Measurements from ENCODE around the gene UCMA.
"Not testable (repeated sequence)": the region's sequence is repeated elsewhere in the genome, so short reads cannot be mapped to it uniquely, and the experiment has no call there.

Gene UCMA

DNA sequence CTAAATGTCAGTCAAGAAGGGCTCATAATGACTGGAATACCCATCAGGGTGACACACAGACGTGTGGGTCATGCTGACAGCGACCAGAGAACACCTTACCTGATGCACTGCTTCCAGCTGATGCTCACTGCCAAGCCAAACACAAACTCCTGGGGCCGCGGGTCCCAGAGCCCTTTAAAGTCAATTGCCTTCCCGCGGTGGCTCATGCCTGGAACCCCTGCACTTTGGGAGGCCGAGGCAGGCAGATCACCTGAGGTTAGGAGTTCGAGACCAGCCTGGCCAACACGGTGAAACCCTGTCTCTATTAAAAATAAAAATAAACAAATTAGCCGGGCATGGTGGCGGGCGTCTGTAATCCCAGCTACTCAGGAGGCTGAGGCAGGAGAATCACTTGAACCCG, 562 bp upstream of the UCMA start:
- in situ Hi-C loops (cut with MboI; ENCODE audit: low sequenced_read_pairs) = not testable (repeated sequence)

DNA sequence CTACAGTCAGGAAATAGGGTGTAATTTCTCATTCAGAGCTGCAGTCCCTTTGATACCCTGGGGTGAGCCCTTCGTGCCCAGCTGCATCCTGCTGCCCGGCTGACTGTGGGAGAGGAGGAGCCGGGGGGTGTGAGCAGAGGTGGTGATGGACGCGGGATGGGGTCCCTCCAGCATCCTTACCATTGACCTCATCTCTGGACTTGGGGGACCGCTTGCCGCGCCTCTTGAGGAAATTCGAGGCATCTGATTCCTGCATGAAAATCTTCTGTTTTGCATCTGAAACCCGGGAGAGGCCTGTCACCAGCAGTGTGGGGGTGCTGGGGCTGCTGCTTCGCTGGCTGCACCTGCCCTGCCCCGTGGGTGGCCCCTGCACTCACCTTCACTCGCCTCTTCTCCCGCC, 816 bp downstream of the UCMA start:
- in situ Hi-C loops (cut with MboI; ENCODE audit: low sequenced_read_pairs) = no loop called here

DNA sequence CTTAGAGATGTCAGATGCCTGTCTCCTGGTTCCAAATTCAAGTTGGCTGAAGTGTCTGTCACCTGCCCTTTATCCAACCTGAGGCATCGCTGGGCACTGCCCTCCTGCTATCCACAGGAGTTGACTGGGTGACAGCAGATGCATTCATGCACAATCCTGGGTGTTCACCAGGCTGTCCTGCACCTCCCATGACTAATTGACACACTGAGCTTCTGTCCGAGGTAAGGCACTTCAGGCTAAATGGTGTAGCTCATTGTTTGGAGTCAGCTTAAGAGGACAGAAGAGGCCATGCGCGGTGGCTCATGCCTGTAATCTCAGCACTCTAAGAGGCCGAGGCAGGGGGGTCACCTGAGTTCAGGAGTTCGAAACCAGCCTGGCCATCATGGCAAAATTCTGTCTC, 2.4 kb downstream of the UCMA start:
- in situ Hi-C loops (cut with MboI; ENCODE audit: low sequenced_read_pairs) = no loop called here

DNA sequence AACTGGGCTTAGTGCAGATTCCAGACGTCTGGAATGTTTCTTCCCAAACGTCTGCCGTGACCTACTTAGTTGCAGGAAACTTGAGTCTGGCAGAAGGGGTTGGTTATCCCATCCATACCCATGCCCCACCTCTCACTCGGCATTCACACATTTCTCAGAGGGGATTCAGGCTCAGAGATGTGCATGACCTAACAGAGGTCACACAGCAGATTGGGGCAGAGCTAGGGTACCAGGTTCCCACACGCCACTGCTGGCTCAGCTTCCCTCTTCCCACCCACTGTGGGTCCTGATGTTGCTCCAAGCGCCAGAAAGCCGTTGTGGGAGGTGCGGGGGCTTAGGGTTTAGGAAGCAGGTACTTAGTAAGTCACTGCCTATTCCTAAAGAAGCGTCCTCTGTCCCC, 3.0 kb downstream of the UCMA start:
- in situ Hi-C loops (cut with MboI; ENCODE audit: low sequenced_read_pairs) = no loop called here

DNA sequence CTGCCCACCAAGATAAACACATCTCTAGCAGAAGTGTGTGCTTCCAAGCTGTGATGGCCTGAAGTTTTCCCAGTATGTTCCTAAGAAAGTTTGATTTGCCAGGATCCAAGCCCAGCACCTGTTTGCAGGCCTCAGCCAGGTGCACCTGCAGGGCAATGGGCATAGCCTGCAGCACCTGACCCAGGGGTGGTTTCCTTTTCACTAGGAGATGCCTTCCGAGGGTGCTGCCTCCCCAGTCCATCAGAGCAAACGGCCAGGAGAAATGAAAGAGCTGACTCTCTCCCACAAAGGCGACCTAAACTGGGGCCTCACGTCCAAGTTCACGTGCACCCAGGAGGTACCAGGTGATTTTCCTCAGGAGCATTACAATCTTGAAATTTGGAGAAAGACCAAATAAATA, 7.1 kb downstream of the UCMA start:
- in situ Hi-C loops (cut with MboI; ENCODE audit: low sequenced_read_pairs) = no loop called here

DNA sequence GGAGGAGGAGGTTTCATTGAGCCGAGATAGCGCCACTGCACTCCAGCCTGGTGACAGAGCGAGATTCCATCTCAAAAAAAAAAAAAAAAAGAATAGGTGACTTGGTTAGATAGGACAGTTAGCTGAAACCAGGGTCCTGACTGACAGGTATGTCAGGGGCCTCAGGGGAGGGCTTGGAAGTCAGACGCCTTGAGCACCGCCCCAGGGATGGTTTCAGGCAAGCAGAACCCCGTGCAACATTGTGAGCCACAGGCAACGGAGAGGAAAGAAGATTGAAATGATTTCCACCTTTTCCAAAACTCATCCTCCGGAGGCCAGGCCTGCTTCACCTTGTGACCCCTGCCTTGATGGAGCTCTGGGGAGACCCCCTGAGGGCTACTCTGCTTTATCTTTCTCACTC, 8.6 kb downstream of the UCMA start:
- in situ Hi-C loops (cut with MboI; ENCODE audit: low sequenced_read_pairs) = no loop called here

DNA sequence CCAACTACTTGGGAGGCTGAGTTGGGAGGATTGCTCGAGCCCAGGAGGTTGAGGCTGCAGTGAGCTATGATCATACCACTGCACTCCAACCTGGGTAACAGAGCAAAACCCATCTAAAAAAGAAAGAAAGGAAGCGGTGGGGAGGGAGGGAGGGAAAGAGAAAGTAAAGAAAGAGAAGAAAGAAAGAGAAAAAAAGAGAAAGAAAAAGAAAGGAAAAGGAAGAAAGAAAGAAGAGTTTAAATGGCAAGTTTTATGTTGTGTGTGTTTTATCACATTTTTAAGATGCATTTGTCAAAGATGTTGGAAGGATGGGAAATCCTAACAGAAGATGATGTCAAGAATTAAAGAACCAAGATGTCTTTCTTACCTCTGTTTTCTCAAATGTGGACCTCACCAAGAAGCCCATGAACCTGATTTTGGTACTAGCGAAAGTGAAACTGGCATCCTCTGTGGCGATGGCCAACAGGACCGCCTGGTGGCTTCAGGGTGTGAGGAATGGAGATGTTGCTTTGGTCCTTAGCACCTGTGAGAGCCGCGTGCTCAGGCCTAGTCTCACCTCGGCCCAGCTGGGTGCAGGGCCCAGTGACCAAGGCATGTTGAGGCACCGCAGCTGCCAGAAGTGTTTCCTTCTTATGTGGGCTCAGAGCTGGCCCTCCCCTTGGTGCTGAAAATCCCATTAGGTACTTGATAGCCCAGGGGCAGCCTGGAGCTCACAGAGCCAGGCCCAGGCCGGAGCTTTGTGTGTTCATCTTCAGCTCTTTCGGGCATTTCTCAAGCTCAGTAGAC, 9.8 kb downstream of the UCMA start:
- in situ Hi-C loops (cut with MboI; ENCODE audit: low sequenced_read_pairs) = no loop called here

DNA sequence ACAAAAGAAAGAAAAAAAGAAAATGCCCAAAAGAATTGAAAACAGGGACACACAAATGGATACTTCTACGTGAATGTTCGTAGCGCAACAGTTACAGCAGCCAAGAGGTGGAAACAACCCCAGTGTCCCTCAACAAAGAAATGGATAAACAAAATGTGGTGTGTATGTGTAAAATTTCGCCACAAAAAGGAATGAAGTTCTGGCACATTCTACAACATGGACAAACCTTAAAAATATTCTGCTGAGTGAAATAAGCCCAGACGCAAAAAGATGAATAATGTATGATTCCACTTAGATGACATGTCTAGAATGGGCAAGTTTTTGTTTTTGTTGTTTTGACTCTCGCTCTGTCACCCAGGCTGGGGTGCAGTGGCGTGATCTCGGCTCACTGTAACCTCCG, 10.9 kb downstream of the UCMA start:
- in situ Hi-C loops (cut with MboI; ENCODE audit: low sequenced_read_pairs) = no loop called here

DNA sequence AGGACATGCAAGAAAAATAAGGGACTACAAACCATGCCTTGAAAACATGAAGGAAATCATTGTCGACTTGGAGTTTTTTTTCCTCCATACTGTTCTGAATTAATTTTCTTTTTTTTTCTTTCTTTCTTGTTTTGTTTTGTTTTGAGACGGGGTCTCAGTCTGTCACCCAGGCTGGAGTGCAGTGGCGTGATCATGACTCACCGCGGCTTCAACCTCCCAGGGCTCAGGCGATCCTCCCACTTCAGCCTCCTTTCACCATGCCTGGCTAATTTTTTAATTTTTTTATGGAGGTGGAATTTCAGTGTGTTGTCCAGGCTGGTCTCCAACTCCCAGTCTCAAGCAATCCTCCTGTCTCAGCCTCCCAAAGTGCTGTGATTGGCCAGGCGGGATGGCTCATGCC, 11.6 kb downstream of the UCMA start:
- in situ Hi-C loops (cut with MboI; ENCODE audit: low sequenced_read_pairs) = no loop called here

DNA sequence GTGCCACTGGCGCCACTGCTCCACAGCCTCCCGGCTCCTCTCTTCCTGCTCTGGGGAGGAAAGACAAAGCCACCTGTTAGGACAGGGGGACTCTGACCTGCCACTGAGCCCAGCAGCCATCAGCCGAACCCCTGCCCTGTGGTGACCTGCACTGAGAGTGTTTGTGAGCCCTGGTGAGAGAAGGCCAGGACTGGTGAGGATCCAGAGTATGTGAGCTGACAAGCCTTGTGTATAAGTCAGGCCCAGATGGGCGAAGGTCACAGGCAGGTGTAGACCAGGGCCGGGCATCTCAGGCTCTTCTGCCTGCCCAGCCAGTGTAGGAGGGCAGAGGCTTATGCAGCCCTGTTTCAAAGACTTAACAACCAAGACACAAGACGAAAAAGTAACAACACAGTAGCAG, 12.0 kb downstream of the UCMA start:
- in situ Hi-C loops (cut with MboI; ENCODE audit: low sequenced_read_pairs) = no loop called here

DNA sequence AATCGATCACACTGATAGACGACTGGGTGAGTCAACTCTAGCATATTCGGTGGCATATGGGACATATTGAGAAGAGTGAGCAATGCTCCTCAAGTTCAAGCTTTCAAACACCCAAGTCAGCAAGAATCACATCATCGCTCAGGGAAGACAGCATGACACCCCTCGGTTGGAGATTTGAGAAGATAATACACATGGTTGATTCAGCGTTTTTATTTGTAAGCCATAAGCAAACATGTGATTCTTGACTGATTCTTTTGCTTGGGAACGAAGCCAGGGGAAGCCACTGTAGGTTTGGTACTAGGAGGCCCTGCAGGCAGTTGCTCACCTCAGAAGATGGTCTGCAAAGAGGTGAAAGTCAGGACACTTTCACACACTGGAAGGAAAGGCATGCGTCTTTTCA, 12.6 kb downstream of the UCMA start:
- in situ Hi-C loops (cut with MboI; ENCODE audit: low sequenced_read_pairs) = no loop called here

DNA sequence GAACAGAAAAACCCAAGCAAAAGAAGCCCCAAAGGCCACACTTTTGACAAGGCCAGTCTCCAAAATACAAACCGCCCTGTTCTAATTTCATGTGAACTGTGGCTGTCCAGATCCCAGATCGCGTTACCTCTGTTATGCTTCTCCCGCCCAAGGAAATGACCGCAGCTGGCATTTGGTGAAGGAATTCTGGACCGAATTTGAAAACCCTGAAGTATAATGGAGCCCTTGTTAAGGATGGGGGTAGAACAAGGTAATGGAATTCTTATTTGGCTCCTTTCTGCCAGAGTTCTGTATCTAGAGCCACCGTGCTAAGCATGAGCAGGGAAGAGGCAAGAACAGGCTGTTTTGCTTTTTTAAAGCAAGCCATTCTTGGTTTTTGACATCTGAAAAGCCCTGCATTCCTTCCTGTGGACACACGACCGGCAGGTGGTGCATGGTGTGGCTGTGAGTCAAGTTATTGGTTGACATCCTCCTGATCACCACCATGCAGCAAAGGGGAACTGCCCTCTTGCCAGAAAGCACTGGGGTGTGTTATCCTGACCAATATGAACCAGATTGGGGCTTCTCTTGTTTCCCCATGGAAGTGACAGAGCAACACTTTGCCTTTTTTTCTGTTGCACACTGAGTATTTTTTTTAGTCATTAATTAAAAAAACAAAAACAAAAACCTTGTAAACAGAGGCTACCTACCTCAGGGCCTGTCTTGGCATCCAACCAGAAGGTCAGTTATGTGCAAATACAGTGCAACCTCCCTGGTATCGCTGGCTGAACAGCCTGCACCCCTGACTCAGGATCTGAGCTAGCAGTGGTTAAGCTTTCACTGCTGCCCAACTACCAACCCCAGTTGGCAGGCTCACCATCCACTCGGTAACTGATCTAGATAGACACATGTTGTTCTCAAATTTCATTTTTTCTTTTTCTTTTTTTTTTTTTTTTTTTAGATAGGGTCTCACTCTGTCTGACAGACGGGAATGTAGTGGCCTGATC, 14.2 kb downstream of the UCMA start:
- in situ Hi-C loops (cut with MboI; ENCODE audit: low sequenced_read_pairs) = no loop called here

DNA sequence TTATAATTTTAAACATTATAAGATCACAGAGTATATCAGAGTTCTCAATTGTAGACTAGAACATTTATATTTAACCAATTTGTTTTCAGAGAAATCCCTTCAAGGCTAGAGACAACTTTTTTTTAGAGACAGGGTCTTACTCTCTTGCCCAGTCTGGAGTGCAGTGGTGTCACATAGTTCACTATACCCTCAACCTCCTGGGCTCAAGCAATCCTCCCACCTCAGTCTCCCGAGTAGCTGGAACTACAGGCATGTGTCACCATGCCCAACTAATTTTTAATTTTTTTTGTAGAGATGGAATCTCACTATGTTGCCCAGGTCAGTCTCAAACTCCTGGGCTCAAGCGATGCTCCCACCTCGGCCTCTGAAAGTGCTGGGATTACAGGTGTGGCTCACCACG, 15.3 kb downstream of the UCMA start:
- in situ Hi-C loops (cut with MboI; ENCODE audit: low sequenced_read_pairs) = no loop called here

DNA sequence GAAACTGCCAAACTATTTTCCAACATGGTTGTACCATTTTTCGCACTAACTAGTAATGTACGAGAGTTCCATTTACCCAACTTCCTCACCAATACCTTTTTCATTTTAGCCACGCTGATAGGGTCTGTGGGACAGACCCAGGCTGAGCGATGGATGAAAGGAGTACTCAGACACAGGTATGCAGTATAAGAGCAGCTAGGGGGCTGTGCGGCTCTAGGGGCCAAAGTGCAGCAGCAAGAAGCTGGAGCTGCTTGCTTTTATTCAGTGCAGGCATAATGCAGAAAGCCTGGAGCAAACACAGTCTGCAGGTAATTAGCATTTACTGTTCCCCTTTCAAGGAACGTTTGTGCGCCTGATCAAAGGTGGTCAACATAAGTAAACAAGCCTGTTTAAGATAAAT, 21.0 kb downstream of the UCMA start:
- in situ Hi-C loops (cut with MboI; ENCODE audit: low sequenced_read_pairs) = no loop called here

DNA sequence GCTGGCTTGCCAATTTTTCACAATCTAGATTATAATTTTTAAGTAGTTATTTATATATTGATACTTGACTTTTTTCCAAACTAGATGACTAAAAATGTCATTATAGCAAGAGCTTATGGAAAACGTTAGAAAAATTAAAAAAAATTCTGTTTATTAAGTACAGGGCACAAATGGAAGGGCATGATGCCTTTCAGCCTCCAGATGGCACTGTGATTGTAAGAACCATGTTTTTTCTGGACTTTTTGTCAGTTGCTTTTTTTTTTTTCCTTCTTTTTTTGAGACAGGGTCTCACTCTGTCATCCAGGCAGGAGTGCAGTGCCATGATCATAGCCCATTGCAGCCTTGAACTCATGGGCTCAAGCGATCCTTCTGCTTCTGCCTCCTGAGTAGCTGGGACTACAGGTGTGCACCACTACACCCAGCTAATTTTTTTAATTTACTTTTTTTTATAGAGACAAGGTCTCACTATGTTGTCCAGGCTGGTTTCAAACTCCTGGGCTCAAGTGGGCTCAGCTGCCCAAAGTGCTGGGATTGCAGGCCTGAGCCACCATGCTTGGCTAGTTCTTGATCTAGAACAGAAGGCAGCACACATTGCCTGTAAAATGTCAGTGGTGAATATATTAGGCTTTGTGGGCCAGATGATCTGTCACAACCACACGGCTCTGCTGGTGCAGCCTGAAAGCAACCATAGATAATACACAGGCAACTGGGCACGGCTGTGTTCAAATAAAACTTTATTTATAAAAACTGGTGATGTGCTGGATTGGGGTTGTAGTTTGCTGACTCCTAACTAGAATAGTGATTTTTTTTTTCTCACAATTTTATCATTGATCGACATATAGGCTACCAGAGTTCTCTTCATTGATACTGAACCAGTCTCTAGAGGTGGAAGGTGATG, 27.4 kb downstream of the UCMA start:
- in situ Hi-C loops (cut with MboI; ENCODE audit: low sequenced_read_pairs) = no loop called here

DNA sequence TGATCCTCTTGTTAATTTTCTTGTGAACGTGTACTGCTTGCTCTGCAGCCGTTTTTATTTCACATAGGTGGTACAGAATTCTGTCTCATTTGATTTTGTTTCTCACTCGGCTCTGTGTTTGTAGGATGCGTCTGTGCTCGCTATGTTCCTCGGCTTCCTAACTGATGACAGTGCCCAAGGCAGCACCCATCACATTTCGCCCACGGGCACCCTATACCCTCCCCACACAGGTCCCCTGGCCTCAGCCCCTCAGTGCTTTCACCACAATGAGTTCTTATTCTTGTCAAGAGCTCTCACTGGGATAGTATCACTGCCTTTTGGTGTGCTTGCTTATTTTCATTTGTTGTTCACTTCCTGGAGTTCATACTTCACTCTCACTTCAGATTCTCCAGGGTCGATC, 28.1 kb downstream of the UCMA start:
- in situ Hi-C loops (cut with MboI; ENCODE audit: low sequenced_read_pairs) = no loop called here

DNA sequence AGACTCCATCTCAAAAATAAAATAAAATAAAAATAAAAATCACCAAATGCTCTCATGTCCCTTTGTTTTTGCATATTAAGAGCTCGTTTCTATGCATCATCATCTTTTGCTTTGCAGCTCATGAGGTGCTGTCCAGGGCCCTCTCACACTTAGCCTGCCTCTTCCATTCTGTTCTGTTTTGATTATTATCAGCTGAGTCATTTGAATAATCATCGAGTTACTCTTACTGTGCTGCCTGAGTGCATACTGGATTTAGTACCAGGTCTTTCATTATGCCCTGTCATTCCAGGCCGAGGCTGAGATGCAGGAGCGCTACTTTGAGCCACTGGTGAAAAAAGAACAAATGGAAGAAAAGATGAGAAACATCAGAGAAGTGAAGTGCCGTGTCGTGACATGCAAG, 33.0 kb downstream of the UCMA start:
- in situ Hi-C loops (cut with MboI; ENCODE audit: low sequenced_read_pairs) = no loop called here

DNA sequence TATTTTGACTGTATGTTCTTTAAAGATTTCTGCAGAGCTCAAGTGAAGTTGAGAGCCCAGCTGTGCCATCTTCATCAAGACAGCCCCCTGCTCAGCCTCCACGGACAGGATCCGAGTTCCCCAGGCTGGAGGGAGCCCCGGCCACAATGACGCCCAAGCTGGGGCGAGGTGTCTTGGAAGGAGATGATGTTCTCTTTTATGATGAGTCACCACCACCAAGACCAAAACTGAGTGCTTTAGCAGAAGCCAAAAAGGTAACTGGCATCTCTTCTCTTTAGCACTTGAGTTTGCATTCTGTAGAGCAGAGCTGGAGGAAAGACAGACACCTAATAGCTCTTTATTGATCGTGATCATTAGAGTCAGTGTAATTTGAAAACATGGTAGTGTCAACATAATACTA, 39.2 kb downstream of the UCMA start:
- in situ Hi-C loops (cut with MboI; ENCODE audit: low sequenced_read_pairs) = no loop called here

DNA sequence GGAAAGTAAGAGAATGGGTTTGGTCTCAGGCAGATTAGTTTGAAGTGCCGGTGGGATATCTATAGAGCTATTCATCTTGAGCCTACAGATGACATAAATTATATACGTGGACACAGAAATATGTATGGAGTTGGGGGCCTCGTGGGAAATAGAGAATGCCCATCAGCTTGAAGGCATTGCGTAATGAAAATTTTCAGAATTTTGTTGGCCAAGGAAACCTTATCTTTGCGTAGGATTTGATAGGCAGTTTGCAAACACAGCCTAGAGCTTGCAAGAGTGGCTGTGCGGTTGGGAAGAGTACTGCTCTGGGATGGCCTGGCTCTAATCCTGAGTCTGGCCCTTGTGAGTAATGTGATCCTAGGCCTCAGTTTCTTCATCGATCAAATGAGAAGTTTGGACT, 40.5 kb downstream of the UCMA start:
- in situ Hi-C loops (cut with MboI; ENCODE audit: low sequenced_read_pairs) = no loop called here

DNA sequence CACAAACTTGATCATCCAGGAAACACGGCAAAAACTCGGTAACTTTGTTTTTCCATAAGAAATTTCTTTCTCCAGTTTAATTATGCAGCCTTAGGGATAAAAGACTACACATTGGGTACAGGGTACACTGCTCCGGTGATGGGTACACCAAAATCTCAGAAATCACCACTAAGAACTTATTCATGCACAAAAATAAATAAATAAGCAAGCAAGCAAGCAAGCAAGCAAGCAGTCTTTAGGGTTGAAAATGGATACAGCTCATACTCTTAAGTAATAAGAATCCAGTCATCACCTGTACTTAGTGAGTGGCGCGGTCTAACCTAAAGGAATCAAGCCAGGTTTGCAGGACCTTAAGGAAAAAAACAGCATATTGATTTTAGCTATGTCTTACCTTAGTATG, 42.8 kb downstream of the UCMA start:
- in situ Hi-C loops (cut with MboI; ENCODE audit: low sequenced_read_pairs) = no loop called here

DNA sequence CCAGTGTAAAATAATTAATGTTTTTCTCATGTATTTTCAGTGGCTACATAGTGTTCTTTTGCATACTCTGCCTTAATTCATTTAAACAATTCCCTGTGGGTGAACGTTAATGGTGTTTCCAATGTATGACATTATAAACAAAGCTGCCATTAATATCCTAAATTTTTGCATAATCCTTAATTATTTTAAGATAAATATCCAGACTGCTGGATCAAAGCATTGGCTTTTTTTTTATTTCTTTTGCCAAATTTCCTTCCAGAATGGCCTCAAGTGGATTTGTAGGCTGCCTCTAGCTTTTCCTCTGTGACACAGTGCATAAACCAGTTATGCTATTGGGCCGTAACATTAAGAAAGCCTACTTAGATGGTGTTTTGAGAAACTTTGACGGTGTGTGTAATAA, 43.4 kb downstream of the UCMA start:
- in situ Hi-C loops (cut with MboI; ENCODE audit: low sequenced_read_pairs) = no loop called here

Data from HL-60/S4 treated with phorbol 12-myristate 13-acetate at 8.2 ng/mL for 4 days and 3 days (cell line).